HG02678 (cell line): ENCODE measurements around the gene C8B.

Experiments used
- ATAC-seq: cut with Tn5 transposase; IDR thresholded peaks from one replicate; pipeline ENCODE4 v1.9.1; 2021; ENCODE audit warnings: mild to moderate bottlenecking, moderate library complexity; ENCODE audit not compliant: unreplicated experiment

C8B gene

GRCh38 chr1:56965916-56966697 is at the start of gene C8B:
C8B (minus strand) TSS chr1:56966015; CDS start chr1:56965948, 67 bp downstream.
- no peak for ATAC-seq

GRCh38 chr1:57015071-57015470 is 49.3 kb upstream of the C8B start:
- ATAC-seq, result no peak

- ATAC-seq, result no peak
Measured at GRCh38 chr1:57013522-57013921, 47.7 kb upstream of the C8B start.

GRCh38 chr1:57012315-57012714 is 46.5 kb upstream of the C8B start:
- no peak for ATAC-seq

- ATAC-seq, result no peak
Measured at GRCh38 chr1:57010511-57010910, 44.7 kb upstream of the C8B start.

GRCh38 chr1:57007948-57008347 is 42.1 kb upstream of the C8B start:
- ATAC-seq, result no peak

- no peak for ATAC-seq
Measured at GRCh38 chr1:57007472-57007871, 41.7 kb upstream of the C8B start.

- ATAC-seq, result no peak
Measured at GRCh38 chr1:57003398-57004139, 37.8 kb upstream of the C8B start.

GRCh38 chr1:56995414-56996100 is 29.7 kb upstream of the C8B start:
- ATAC-seq, result no peak

- no peak for ATAC-seq
Measured at GRCh38 chr1:56993475-56993874, 27.7 kb upstream of the C8B start.

GRCh38 chr1:56992318-56993125 is 26.7 kb upstream of the C8B start:
- ATAC-seq, result no peak

- no peak for ATAC-seq
Measured at GRCh38 chr1:56991576-56991975, 25.8 kb upstream of the C8B start.

GRCh38 chr1:56986397-56986796 is 20.6 kb upstream of the C8B start:
- ATAC-seq, result no peak

- ATAC-seq, result no peak
Measured at GRCh38 chr1:56985857-56986256, 20.0 kb upstream of the C8B start.

- no peak for ATAC-seq
Measured at GRCh38 chr1:56983484-56983883, 17.7 kb upstream of the C8B start.

- no peak for ATAC-seq
Measured at GRCh38 chr1:56979986-56980755, 14.4 kb upstream of the C8B start.

GRCh38 chr1:56978819-56979218 is 13.0 kb upstream of the C8B start:
- ATAC-seq, result no peak

- ATAC-seq, result no peak
Measured at GRCh38 chr1:56977910-56978309, 12.1 kb upstream of the C8B start.

- ATAC-seq, result no peak
Measured at GRCh38 chr1:56975446-56975845, 9.6 kb upstream of the C8B start.
